ENCODE measurements around the gene C2CD2L. TPM values are rescaled to one million over a fixed set of nuclear protein-coding genes. Genes with fewer than 3 reads are reported as not detected.

Gene C2CD2L
- total RNA-seq, 1 experiment from 2014 or later, result 16.8 TPM

GRCh38 chr11:119062779-119063178, 44.4 kb upstream of the C2CD2L start:
- TF ChIP-seq CTCF (conservative IDR thresholded peaks at IDR 0.05; ENCODE audit: low read depth, low read length) (no peak), EZH2 (IDR thresholded peaks at IDR 0.05; ENCODE audit: low read length, unreplicated experiment) (no peak), EZH2phosphoT487 (IDR thresholded peaks at IDR 0.05; ENCODE audit: borderline replicate concordance, low read length) (no peak)

GRCh38 chr11:119065369-119065768, 41.8 kb upstream of the C2CD2L start:
- no peak overlapping the region for H3K9ac ChIP-seq (ENCODE audit: low read length)

More at GRCh38 chr11:119062779-119063178, 44.4 kb upstream of the C2CD2L start:
- Histone ChIP-seq H2AFZ (ENCODE audit: low read length) (no peak overlapping the region), H3K9ac (ENCODE audit: low read length) (no peak overlapping the region), H3K27ac (ENCODE audit: low read length) (no peak overlapping the region), H3F3A (ENCODE audit: low read length, unreplicated experiment) (no peaks in the 10 kb centered on the region), H3K36me3 (ENCODE audit: low read depth, low read length) (no peaks in the 10 kb centered on the region), H3K4me3 (ENCODE audit: low read length) (no peak overlapping the region), H3K4me1 (ENCODE audit: insufficient read depth, low read length) (peaks cover 16% of the 10 kb centered on the region; the same call in 1 of the 2 replicates), H3K4me2 (ENCODE audit: low read length) (no peak overlapping the region), H3K79me2 (ENCODE audit: low read length) (peaks cover 24% of the 10 kb centered on the region), H3K27me3 (ENCODE audit: low read length) (no peaks in the 10 kb centered on the region), H4K20me1 (ENCODE audit: low read length) (no peaks in the 10 kb centered on the region), H3K9me3 (ENCODE audit: low read length) (no peaks in the 10 kb centered on the region), H3K9me2 (replicated peaks; ENCODE audit: low read length) (no peaks in the 10 kb centered on the region)
- intact Hi-C loops (cut with micrococcal nuclease), result no loop called here
- ATAC-seq (no peak), DNase-seq (peak; percentile 57)
- CTCF ChIA-PET, result interaction anchor here (0.5 kb wide), 1 partner anchor 135 kb away, joined by 3 read pairs; no protein-coding TSS in a partner anchor
- BruUV-seq (replicated peaks), result no TSS peak
- POLR2A ChIA-PET (ENCODE audit: unreplicated experiment), result no interaction called here

More at GRCh38 chr11:119065369-119065768, 41.8 kb upstream of the C2CD2L start:
- CTCF ChIA-PET, result interaction anchor here (0.6 to 1.0 kb wide), 2 partner anchors 70 to 216 kb away, joined by 3 read pairs; no protein-coding TSS in a partner anchor
- Histone ChIP-seq H3K27me3 (ENCODE audit: low read length) (no peaks in the 10 kb centered on the region), H3K4me3 (ENCODE audit: low read length) (no peak overlapping the region), H4K20me1 (ENCODE audit: low read length) (no peaks in the 10 kb centered on the region), H3K36me3 (ENCODE audit: low read depth, low read length) (peaks cover 4% of the 10 kb centered on the region; the same call in 1 of the 2 replicates), H3K79me2 (ENCODE audit: low read length) (peaks cover 47% of the 10 kb centered on the region), H3K27ac (ENCODE audit: low read length) (no peak overlapping the region), H3K9me3 (ENCODE audit: low read length) (no peaks in the 10 kb centered on the region), H3K4me2 (ENCODE audit: low read length) (no peak overlapping the region), H3K4me1 (ENCODE audit: insufficient read depth, low read length) (peaks cover 14% of the 10 kb centered on the region; the same call in 1 of the 2 replicates), H2AFZ (ENCODE audit: low read length) (no peak overlapping the region), H3K9me2 (replicated peaks; ENCODE audit: low read length) (no peaks in the 10 kb centered on the region), H3F3A (ENCODE audit: low read length, unreplicated experiment) (no peaks in the 10 kb centered on the region)
- POLR2A ChIA-PET (ENCODE audit: unreplicated experiment), result no interaction called here
- peak; percentile 79 for TF ChIP-seq CTCF (conservative IDR thresholded peaks at IDR 0.05; ENCODE audit: low read depth, low read length)
- no peak for TF ChIP-seq EZH2phosphoT487 (IDR thresholded peaks at IDR 0.05; ENCODE audit: borderline replicate concordance, low read length)
- no peak for ATAC-seq
- intact Hi-C loops (cut with micrococcal nuclease), result no loop called here
- no TSS peak for BruUV-seq (replicated peaks)
- peak; percentile 66 for DNase-seq

Measured in PC-3 (cell line).